ENCODE results near the gene ATP2A3.
"Not testable (repeated sequence)": the region's sequence is repeated elsewhere in the genome, so short reads cannot be mapped to it uniquely, and the experiment has no call there.

The ATP2A3 gene

GRCh38 chr17:3993493-3994220 lies 29.4 kb upstream of the ATP2A3 start:
- TF ChIP-seq PAX5 (IDR thresholded peaks at IDR 0.05; ENCODE audit: insufficient read depth, low read length, severe bottlenecking): no peak
- DNase-seq (ENCODE audit: insufficient read length, low spot score) (no peak), FAIRE-seq (peak; percentile 47)

GRCh38 chr17:3992370-3992769 lies 28.1 kb upstream of the ATP2A3 start:
- FAIRE-seq: no peak
- TF ChIP-seq POLR2A (IDR thresholded peaks at IDR 0.05; ENCODE audit: low read depth, low read length): no peak
- no peak for DNase-seq (ENCODE audit: insufficient read length, low spot score)

- not testable (repeated sequence) for FAIRE-seq; DNase-seq (ENCODE audit: insufficient read length, low spot score)
These were observed 27.5 kb upstream of the ATP2A3 start for GRCh38 chr17:3991699-3992098.

GRCh38 chr17:3990386-3991127 lies 26.3 kb upstream of the ATP2A3 start:
- TF ChIP-seq POU2F2 (IDR thresholded peaks at IDR 0.05; ENCODE audit: low read depth, low read length) (no peak), SPI1 (IDR thresholded peaks at IDR 0.05; ENCODE audit: low read depth, low read length) (no peak), PAX5 (IDR thresholded peaks at IDR 0.05; ENCODE audit: insufficient read depth, low read length, severe bottlenecking) (no peak), POLR2A (IDR thresholded peaks at IDR 0.05; ENCODE audit: low read depth, low read length) (no peak), TAF1 (IDR thresholded peaks at IDR 0.05; ENCODE audit: low read depth, low read length) (no peak), POLR2AphosphoS5 (IDR thresholded peaks at IDR 0.05; ENCODE audit: low read depth, low read length) (no peak)
- FAIRE-seq: peak; percentile 16
- no peak for DNase-seq (ENCODE audit: insufficient read length, low spot score)

DNA sequence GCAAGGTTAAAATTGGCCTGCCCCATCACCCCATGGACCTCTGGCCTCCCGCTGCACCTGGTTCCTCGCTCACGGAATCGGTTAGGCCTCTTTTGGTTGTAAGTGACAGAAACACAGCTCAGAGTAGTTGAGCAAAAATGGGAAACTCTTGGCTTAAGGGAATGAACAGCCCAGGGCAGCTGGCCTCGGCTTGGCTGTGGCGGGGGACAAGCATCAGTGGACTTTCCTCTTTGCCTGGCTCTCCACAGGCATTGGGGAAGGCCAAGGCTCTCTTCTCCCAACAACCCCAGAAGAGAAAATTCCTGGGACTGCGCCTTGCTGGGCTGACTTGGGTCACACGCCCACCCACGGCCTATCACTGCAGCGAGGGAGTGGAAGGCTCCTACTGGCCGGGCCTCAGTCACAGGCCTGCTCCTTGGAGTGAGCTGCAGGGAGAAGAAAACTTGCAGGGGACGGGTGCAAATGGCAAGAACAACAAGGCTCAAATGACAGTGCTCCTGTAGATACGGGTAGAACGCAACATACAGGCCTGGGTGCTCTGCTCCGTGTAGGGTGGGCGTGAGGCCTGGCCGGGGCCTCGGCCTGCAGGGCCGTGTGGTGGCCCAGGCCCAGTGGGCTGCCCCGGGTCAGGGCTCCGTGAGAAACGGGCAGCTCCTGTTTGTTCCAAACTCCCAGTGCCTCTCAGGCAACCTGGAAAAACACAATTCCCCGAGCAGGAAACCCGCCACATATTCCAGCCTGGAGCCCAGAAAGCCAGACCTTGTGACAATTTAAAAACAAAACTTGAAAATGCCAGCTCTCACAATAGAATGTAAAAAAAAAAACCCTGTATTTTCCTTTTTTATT lies 25.0 kb upstream of the ATP2A3 start:
- TF ChIP-seq POLR2AphosphoS5 (IDR thresholded peaks at IDR 0.05; ENCODE audit: low read depth, low read length) (no peak), POLR2A (IDR thresholded peaks at IDR 0.05; ENCODE audit: low read depth, low read length) (no peak), PAX5 (IDR thresholded peaks at IDR 0.05; ENCODE audit: insufficient read depth, low read length, severe bottlenecking) (no peak), TAF1 (IDR thresholded peaks at IDR 0.05; ENCODE audit: low read depth, low read length) (no peak), SPI1 (IDR thresholded peaks at IDR 0.05; ENCODE audit: low read depth, low read length) (no peak), POU2F2 (IDR thresholded peaks at IDR 0.05; ENCODE audit: low read depth, low read length) (no peak)

GRCh38 chr17:3988297-3989040 lies 24.2 kb upstream of the ATP2A3 start:
- FAIRE-seq (no peak), DNase-seq (ENCODE audit: insufficient read length, low spot score) (no peak)
- TF ChIP-seq PAX5 (IDR thresholded peaks at IDR 0.05; ENCODE audit: insufficient read depth, low read length, severe bottlenecking) (no peak), TAF1 (IDR thresholded peaks at IDR 0.05; ENCODE audit: low read depth, low read length) (no peak), POLR2AphosphoS5 (IDR thresholded peaks at IDR 0.05; ENCODE audit: low read depth, low read length) (no peak), POU2F2 (IDR thresholded peaks at IDR 0.05; ENCODE audit: low read depth, low read length) (no peak), POLR2A (IDR thresholded peaks at IDR 0.05; ENCODE audit: low read depth, low read length) (no peak), SPI1 (IDR thresholded peaks at IDR 0.05; ENCODE audit: low read depth, low read length) (no peak)

More for the DNA sequence above, 25.0 kb upstream of the ATP2A3 start:
- DNase-seq (ENCODE audit: insufficient read length, low spot score) (no peak), FAIRE-seq (no peak)

DNA sequence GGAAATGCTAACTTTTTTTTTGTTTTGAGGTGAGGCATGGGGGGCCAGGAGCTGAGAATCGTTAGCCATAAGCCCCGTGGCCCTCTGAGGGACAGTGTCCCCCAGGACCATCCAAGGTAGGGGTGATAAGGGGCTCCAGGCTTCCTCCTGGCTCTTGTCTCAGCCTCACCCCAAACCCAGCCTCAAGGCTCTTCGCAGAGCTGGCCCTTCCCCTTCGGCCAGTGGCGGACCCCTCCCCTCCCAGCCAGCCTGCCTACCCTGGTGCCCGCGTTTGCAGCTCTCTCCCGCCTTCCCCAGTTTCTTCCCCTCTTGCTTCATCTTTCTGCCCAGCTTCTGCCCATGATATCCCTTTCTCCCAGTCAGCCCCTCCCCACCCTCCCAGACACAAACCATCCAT lies 22.7 kb upstream of the ATP2A3 start:
- DNase-seq (ENCODE audit: insufficient read length, low spot score): no peak
- FAIRE-seq: no peak
- TF ChIP-seq POU2F2 (IDR thresholded peaks at IDR 0.05; ENCODE audit: low read depth, low read length) (no peak), PAX5 (IDR thresholded peaks at IDR 0.05; ENCODE audit: insufficient read depth, low read length, severe bottlenecking) (no peak), POLR2AphosphoS5 (IDR thresholded peaks at IDR 0.05; ENCODE audit: low read depth, low read length) (no peak), TAF1 (IDR thresholded peaks at IDR 0.05; ENCODE audit: low read depth, low read length) (no peak), SPI1 (IDR thresholded peaks at IDR 0.05; ENCODE audit: low read depth, low read length) (no peak), POLR2A (IDR thresholded peaks at IDR 0.05; ENCODE audit: low read depth, low read length) (no peak)

GRCh38 chr17:3986270-3986938 lies 22.2 kb upstream of the ATP2A3 start:
- FAIRE-seq (peak; percentile 70), DNase-seq (ENCODE audit: insufficient read length, low spot score) (no peak)
- TF ChIP-seq PAX5 (IDR thresholded peaks at IDR 0.05; ENCODE audit: insufficient read depth, low read length, severe bottlenecking): no peak
- TF ChIP-seq POLR2AphosphoS5 (IDR thresholded peaks at IDR 0.05; ENCODE audit: low read depth, low read length): no peak
- no peak for TF ChIP-seq POLR2A (IDR thresholded peaks at IDR 0.05; ENCODE audit: low read depth, low read length)
- TF ChIP-seq TAF1 (IDR thresholded peaks at IDR 0.05; ENCODE audit: low read depth, low read length): no peak
- TF ChIP-seq POU2F2 (IDR thresholded peaks at IDR 0.05; ENCODE audit: low read depth, low read length): no peak
- no peak for TF ChIP-seq SPI1 (IDR thresholded peaks at IDR 0.05; ENCODE audit: low read depth, low read length)

DNA sequence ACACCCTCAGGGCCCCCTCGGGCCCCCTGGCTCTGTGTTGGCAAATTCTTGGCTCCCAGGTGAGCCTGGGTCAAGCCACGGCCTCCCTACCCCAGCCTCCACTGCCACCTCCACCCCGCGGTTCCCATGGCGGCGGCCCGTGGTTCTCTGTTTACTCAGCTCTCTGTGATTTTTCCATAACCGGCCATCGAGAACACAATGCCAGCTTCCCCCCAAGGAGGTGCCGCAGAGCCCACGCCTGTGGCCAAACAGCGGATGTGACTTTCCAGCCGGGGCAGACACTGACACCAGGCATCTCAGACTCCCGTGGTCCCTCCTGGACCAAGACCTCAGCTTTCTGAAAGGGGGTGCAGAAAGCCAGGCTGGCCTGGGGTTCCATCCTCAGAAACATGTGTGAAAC lies 21.6 kb upstream of the ATP2A3 start:
- no peak for FAIRE-seq
- DNase-seq (ENCODE audit: insufficient read length, low spot score): no peak
- TF ChIP-seq SPI1 (IDR thresholded peaks at IDR 0.05; ENCODE audit: low read depth, low read length) (no peak), POU2F2 (IDR thresholded peaks at IDR 0.05; ENCODE audit: low read depth, low read length) (no peak), POLR2AphosphoS5 (IDR thresholded peaks at IDR 0.05; ENCODE audit: low read depth, low read length) (no peak), PAX5 (IDR thresholded peaks at IDR 0.05; ENCODE audit: insufficient read depth, low read length, severe bottlenecking) (no peak), POLR2A (IDR thresholded peaks at IDR 0.05; ENCODE audit: low read depth, low read length) (no peak), TAF1 (IDR thresholded peaks at IDR 0.05; ENCODE audit: low read depth, low read length) (no peak)

Measured in GM12891 (cell line).